ENCODE measurements around the gene LARP1.

GRCh38 chr5:154837009-154837901, 82.1 kb downstream of the LARP1 start:
- TF ChIP-seq CTCF (IDR thresholded peaks at IDR 0.05) (no peak), POLR2A (IDR thresholded peaks at IDR 0.05) (no peak), EP300 (IDR thresholded peaks at IDR 0.05) (no peak)
